HepG2 (cell line): ENCODE data around the gene ACADVL. TPM values are rescaled to one million over a fixed set of nuclear protein-coding genes. Genes with fewer than 3 reads are reported as not detected.
A peak's percentile ranks its signal among the peaks of the same experiment; 100 is the strongest.

Experiments
- ATAC-seq: fragments of 200-7000 bp; cut with Tn5 transposase; 3 replicates; pipeline ENCODE4 v1.9.1; 2020; ENCODE audit warnings: mild to moderate bottlenecking, moderate library complexity
- BruUV-seq: library from RNA; stranded (reverse); fragments of 400-500 nt; replicated peaks from 2 replicates; lab custom pipeline; 2021; lab: Mats Ljungman, UMichigan
- CTCF ChIA-PET: fragments of 300-600 bp; formaldehyde crosslinking; extraction: SDS; loops from one replicate; lab custom pipeline; 2021; ENCODE audit warnings: low total read pairs, inconsistent platforms, low intra/inter-chr PET ratio; lab: Yijun Ruan, JAX
- POLR2A ChIA-PET: fragments of 350-600 bp; sonication (Branson Sonifier 250); formaldehyde crosslinking; loops from one replicate; lab custom pipeline; 2020; ENCODE audit warnings: antibody characterized with exemption, inconsistent platforms; lab: Yijun Ruan, JAX
- DNase-seq: peaks from one replicate; pipeline ENCODE4 v3.0.0-alpha.2; 2015; ENCODE audit warnings: low spot score
- FAIRE-seq: peaks from 3 replicates; lab custom pipeline; 2011; peaks lifted over from hg19 to GRCh38; lab: Jason Lieb, UNC
- H2AFZ ChIP-seq: one replicate; pipeline ENCODE4 v1.6.1; 2011; ENCODE audit warnings: low read length, inconsistent platforms
- H3K27ac ChIP-seq: fragments of 300-600 bp; 3 replicates; pipeline ENCODE4 v1.8.0; 2011; ENCODE audit warnings: mixed run types, mild to moderate bottlenecking, mixed read lengths, low read length, inconsistent platforms; ENCODE audit not compliant: insufficient read depth; ENCODE audit errors: extremely low read length
- H3K27me3 ChIP-seq, 2 experiments: fragments of 200-600 bp in 1 of 2; 2 replicates in 1 of 2; 3 replicates in 1 of 2; pipeline versions ENCODE4 v1.6.0 to v1.8.0; 2011; ENCODE audit warnings: low read length in 2 of 2, mild to moderate bottlenecking in 2 of 2, moderate library complexity in 2 of 2, inconsistent platforms in 1 of 2; ENCODE audit not compliant: insufficient read depth in 2 of 2, control insufficient read depth in 1 of 2
- H3K36me3 ChIP-seq, 2 experiments: fragments of 200-600 bp in 1 of 2; replicated peaks in 1 of 2; 2 replicates in 1 of 2; 3 replicates in 1 of 2; pipeline versions ENCODE4 v1.5.1 to v1.8.0; 2011; ENCODE audit warnings: low read length in 2 of 2, inconsistent platforms in 1 of 2; ENCODE audit not compliant: insufficient read depth in 2 of 2, control insufficient read depth in 1 of 2
- H3K4me1 ChIP-seq: 2 replicates; pipeline ENCODE4 v1.5.1; 2012; ENCODE audit warnings: low read length, inconsistent platforms; ENCODE audit not compliant: insufficient read depth
- H3K4me2 ChIP-seq: 2 replicates; pipeline ENCODE4 v1.6.0; 2011; ENCODE audit warnings: low read depth, low read length, inconsistent platforms
- H3K4me3 ChIP-seq, 3 experiments: fragments of 200-600 bp in 1 of 3; sonication (generic), shearing (Covaris generic) in 1 of 3; replicated peaks in 1 of 3; 2 replicates each; pipeline ENCODE4 v1.5.1; 2011 to 2016; ENCODE audit warnings: low read length in 3 of 3, inconsistent platforms in 2 of 3, low read depth in 2 of 3, mild to moderate bottlenecking in 2 of 3, control low read depth in 1 of 3, mixed read lengths in 1 of 3; ENCODE audit not compliant: insufficient read depth in 1 of 3
- H3K79me2 ChIP-seq: one replicate; pipeline ENCODE4 v1.6.1; 2011; ENCODE audit warnings: low read length, inconsistent platforms; ENCODE audit not compliant: insufficient read depth
- H3K9ac ChIP-seq: 2 replicates; pipeline ENCODE4 v1.6.0; 2011; ENCODE audit warnings: mild to moderate bottlenecking, low read depth, low read length, inconsistent platforms; ENCODE audit not compliant: insufficient read depth
- H3K9me3 ChIP-seq: 2 replicates; pipeline ENCODE4 v1.5.1; 2012; ENCODE audit warnings: mild to moderate bottlenecking, low read length
- H4K20me1 ChIP-seq: 2 replicates; pipeline ENCODE4 v1.6.0; 2011; ENCODE audit warnings: inconsistent platforms, mild to moderate bottlenecking, low read length, moderate library complexity; ENCODE audit not compliant: insufficient read depth
- ARHGAP35 ChIP-seq: sonication (generic); formaldehyde crosslinking; IDR thresholded peaks from 2 replicates; pipeline ENCODE4 v1.9.0; 2022; ENCODE audit warnings: mild to moderate bottlenecking, inconsistent platforms, moderate library complexity, missing genetic modification reagents, borderline replicate concordance
- BRF2 ChIP-seq: sonication (generic); formaldehyde crosslinking; IDR thresholded peaks from 2 replicates; pipeline ENCODE4 v1.8.1; 2022; ENCODE audit warnings: mild to moderate bottlenecking, missing genetic modification reagents
- CENPT ChIP-seq: sonication (generic); formaldehyde crosslinking; IDR thresholded peaks from 2 replicates; pipeline ENCODE4 v1.8.0; 2022; ENCODE audit warnings: low read depth, mild to moderate bottlenecking, moderate library complexity, missing genetic modification reagents
- CREB3 ChIP-seq: sonication (generic); formaldehyde crosslinking; IDR thresholded peaks from 2 replicates; pipeline ENCODE4 v1.5.0; 2020; ENCODE audit warnings: missing genetic modification reagents
- HIVEP1 ChIP-seq: sonication (generic); formaldehyde crosslinking; IDR thresholded peaks from 2 replicates; pipeline ENCODE4 v1.4.0; 2020; ENCODE audit warnings: mild to moderate bottlenecking, missing genetic modification reagents
- PRMT3 ChIP-seq: sonication (generic); formaldehyde crosslinking; IDR thresholded peaks from 2 replicates; pipeline ENCODE4 v1.8.1; 2022; ENCODE audit warnings: low read depth, mild to moderate bottlenecking, moderate library complexity, missing genetic modification reagents, borderline replicate concordance
- PRPF4 ChIP-seq: fragments of 200-400 bp; formaldehyde crosslinking; IDR thresholded peaks from 2 replicates; pipeline ENCODE4 v1.6.1; 2016; ENCODE audit warnings: low read length, low read depth; ENCODE audit not compliant: poor library complexity, severe bottlenecking
- YEATS4 ChIP-seq: sonication (generic); formaldehyde crosslinking; IDR thresholded peaks from 2 replicates; pipeline ENCODE4 v1.4.0; 2020; ENCODE audit warnings: missing genetic modification reagents, borderline replicate concordance
- ZBED4 ChIP-seq: sonication (generic); formaldehyde crosslinking; IDR thresholded peaks from 2 replicates; pipeline ENCODE4 v1.4.0; 2020; ENCODE audit warnings: missing genetic modification reagents, borderline replicate concordance
- ZBTB7A ChIP-seq: sonication (generic); formaldehyde crosslinking; IDR thresholded peaks from 2 replicates; pipeline ENCODE4 v1.8.0; 2022; ENCODE audit warnings: mild to moderate bottlenecking, missing genetic modification reagents
- ZFP37 ChIP-seq: sonication (generic); formaldehyde crosslinking; IDR thresholded peaks from 2 replicates; pipeline ENCODE4 v1.4.0; 2020; ENCODE audit warnings: missing genetic modification reagents, borderline replicate concordance
- ZNF577 ChIP-seq: sonication (generic); formaldehyde crosslinking; IDR thresholded peaks from 2 replicates; pipeline ENCODE4 v1.4.0; 2020; ENCODE audit warnings: mild to moderate bottlenecking, low read depth, missing genetic modification reagents, borderline replicate concordance
- WGBS: methylation state at CpG from one replicate; pipeline ENCODE4 v1.1.6; 2017; ENCODE audit warnings: low lambda C conversion rate; 5-methylcytosine and 5-hydroxymethylcytosine counted together
- in situ Hi-C: cut with HindIII; loops from 2 replicates; pipeline ENCODE4 v1.10.0; 2017; ENCODE audit warnings: low pct_unique_long_range_greater_than_20kb; ENCODE audit not compliant: extremely low pct_ligation_motif_present
- intact Hi-C: fragments of 100-400 bp; cut with micrococcal nuclease; formaldehyde crosslinking; loops from one replicate; pipeline ENCODE4 v1.10.0; 2022; ENCODE audit not compliant: unreplicated experiment
- polyA plus RNA-seq, 8 experiments: library from polyadenylated mRNA; depleted of rRNA in 3 of 8; stranded (reverse) in 7 of 8; unstranded in 1 of 8; fragments of >200 nt; fragmentation: Illumina TruSeq in 4 of 8; extraction: Trizol in 4 of 8; gene quantifications; 2 replicates each; pipeline versions ENCODE4 v1.2.1 to v1.2.3, GENCODE V29; 2011 to 2016; ENCODE audit warnings: low read depth in 4 of 8, missing spikeins in 1 of 8, mixed read lengths in 1 of 8; ENCODE audit not compliant: insufficient read depth in 1 of 8
- total RNA-seq, 5 experiments: library from RNA; depleted of rRNA; stranded (reverse); fragments of >200 nt; fragmentation: Illumina TruSeq; extraction: Trizol; gene quantifications; 2 replicates each; pipeline ENCODE4 v1.2.3, GENCODE V29; 2016; ENCODE audit warnings: low read depth in 1 of 5

The ACADVL gene
- total and polyA plus RNA-seq, 2 of the 13 experiments (the other 11 are each of a cell fraction or from before 2014, with no cell fraction given), result 219 to 412 TPM

DNA sequence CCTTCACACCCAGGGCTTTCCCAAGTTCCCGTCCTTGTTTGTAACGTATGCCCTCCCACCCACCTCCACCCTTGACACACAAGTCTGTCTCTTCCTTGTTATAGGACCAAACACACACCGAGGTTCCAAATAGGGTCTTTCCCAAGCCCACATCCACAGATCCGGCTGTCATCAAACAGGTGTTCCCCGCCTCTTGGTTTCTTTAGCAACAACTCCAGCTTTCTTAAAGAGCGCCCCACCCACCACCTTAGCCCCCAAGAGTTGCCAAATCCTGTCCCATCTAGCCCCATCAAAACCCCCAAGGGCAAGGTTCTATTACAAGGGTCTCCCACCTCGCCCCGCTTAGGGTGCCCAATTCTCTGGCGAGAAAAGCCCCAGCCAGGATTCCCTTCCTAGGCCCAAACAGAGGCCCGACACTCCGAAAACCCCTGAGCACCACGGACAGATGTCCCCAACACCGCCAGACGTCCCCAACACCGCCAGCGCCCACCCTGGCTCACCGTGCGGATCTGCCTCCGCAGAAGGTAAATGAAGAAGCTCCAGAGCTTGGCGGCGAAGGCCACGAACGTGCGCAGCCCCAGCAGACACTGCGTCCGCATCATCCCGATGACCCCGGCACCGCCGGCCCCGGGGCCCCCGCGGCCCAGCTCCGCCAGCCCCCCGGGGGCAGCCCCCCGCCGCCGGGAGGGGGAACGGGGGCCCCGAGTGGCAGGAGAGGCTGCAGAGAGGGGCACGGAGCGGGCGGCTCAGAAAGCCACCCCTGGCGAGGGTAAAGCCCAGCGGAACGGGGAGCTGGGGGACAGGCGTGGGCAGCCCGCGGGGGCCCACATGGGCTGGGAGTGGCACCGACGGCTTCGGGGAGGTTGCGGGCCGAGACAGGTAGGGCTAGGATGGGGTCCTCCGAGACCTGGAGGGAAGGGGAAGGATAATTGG lies 31.2 kb downstream of the ACADVL start:
- H3K4me2 ChIP-seq, result peak overlapping the region; percentile 90
- H3K4me3 ChIP-seq, result peak overlapping the region; percentile 95 to 99 (median 96)
- H3K27ac ChIP-seq, result peak overlapping the region; percentile 99
- FAIRE-seq (no peak), ATAC-seq (peak; percentile 39), DNase-seq (no peak)
- peaks cover 56% of the 10 kb centered on the region for H3K79me2 ChIP-seq
- peaks cover 0 to 2% of the 10 kb centered on the region in 2 experiments; a peak in 1 of 5 replicates for H3K27me3 ChIP-seq
- no peak overlapping the region for H2AFZ ChIP-seq
- ChIA-PET CTCF (interaction anchor here (1.5 kb wide), 1 partner anchor 30 kb away, joined by 5 read pairs; the partner anchor contains the start of gene SLC2A4), POLR2A (interaction anchor here (0.7 to 2.6 kb wide), 11 partner anchors 9 to 79 kb away, joined by 3 to 34 read pairs (median 10); partner anchors contain the start of genes ACADVL, ASGR1, DLG4 and DVL2)
- H3K4me1 ChIP-seq, result peaks cover 38% of the 10 kb centered on the region
- in situ Hi-C loops (no loop called here), intact Hi-C loops (no loop called here)
- peak overlapping the region; percentile 96 for H3K9ac ChIP-seq
- H4K20me1 ChIP-seq, result no peaks in the 10 kb centered on the region
- 2% methylated on average over 28 of the region's 55 CpGs for WGBS
- peaks cover 11 to 24% of the 10 kb centered on the region in 2 experiments; a peak in 4 of 5 replicates for H3K36me3 ChIP-seq
- H3K9me3 ChIP-seq, result no peaks in the 10 kb centered on the region
- BruUV-seq, result no TSS peak
- TF ChIP-seq ZFP37 (CRISPR knock-in tag) (no peak), ZNF577 (CRISPR knock-in tag) (no peak), ARHGAP35 (CRISPR knock-in tag) (no peak), PRMT3 (CRISPR knock-in tag) (no peak), YEATS4 (CRISPR knock-in tag) (no peak), ZBED4 (CRISPR knock-in tag) (no peak), HIVEP1 (no peak), CREB3 (no peak), ZBTB7A (CRISPR knock-in tag) (no peak), BRF2 (CRISPR knock-in tag) (no peak), CENPT (CRISPR knock-in tag) (no peak), PRPF4 (peak; percentile 47)
